Suprapubic skin (tissue), 4 donors: ENCODE data around the gene SLC12A5.
"Not testable (repeated sequence)": the region's sequence is repeated elsewhere in the genome, so short reads cannot be mapped to it uniquely, and the experiment has no call there.

Experiments
- POLR2A ChIP-seq, 2 donors: fragments of 450-650 bp; IDR thresholded peaks; one replicate each; pipeline ENCODE4 v1.6.1; 2017; ENCODE audit warnings: antibody characterized with exemption in 2 of 2, mild to moderate bottlenecking in 2 of 2, moderate library complexity in 2 of 2
- POLR2AphosphoS5 ChIP-seq, 3 donors: sonication (generic); formaldehyde crosslinking; IDR thresholded peaks; one replicate each; pipeline ENCODE4 v1.6.1; 2017; ENCODE audit warnings: antibody characterized with exemption in 3 of 3
- TF ChIP-seq, protein P1 (sequence below), 2 donors: fragments of 200-600 bp in 1 of 2; fragments of 450-650 bp in 1 of 2; sonication (generic) in 1 of 2; IDR thresholded peaks; one replicate each; pipeline ENCODE4 v1.5.1; 2016 to 2019; ENCODE audit warnings: antibody characterized with exemption in 2 of 2, mild to moderate bottlenecking in 1 of 2, moderate library complexity in 1 of 2

DNA sequence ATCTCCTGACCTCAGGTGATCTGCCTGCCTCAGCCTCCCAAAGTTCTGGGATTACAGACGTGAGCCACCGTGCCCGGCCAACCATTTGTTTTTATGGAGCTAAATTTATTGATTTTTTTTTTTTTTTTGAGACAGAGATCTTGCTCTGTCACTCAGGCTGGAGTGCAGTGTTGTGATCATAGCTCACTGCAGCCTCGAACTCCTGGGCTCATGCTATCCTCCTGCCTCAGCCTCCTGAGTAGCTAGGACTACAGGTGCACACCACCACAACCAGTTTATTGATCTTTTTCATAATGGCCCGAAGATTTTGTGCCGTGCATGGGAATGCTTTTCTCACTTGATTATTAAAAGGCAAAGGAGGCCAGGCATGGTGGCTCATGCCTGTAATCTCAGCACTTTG, 40.2 kb upstream of the SLC12A5 start:
- TF ChIP-seq, protein P1, sequence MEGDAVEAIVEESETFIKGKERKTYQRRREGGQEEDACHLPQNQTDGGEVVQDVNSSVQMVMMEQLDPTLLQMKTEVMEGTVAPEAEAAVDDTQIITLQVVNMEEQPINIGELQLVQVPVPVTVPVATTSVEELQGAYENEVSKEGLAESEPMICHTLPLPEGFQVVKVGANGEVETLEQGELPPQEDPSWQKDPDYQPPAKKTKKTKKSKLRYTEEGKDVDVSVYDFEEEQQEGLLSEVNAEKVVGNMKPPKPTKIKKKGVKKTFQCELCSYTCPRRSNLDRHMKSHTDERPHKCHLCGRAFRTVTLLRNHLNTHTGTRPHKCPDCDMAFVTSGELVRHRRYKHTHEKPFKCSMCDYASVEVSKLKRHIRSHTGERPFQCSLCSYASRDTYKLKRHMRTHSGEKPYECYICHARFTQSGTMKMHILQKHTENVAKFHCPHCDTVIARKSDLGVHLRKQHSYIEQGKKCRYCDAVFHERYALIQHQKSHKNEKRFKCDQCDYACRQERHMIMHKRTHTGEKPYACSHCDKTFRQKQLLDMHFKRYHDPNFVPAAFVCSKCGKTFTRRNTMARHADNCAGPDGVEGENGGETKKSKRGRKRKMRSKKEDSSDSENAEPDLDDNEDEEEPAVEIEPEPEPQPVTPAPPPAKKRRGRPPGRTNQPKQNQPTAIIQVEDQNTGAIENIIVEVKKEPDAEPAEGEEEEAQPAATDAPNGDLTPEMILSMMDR (IDR thresholded peaks at IDR 0.05), result not testable (repeated sequence)
- not testable (repeated sequence) for TF ChIP-seq POLR2AphosphoS5, POLR2A (IDR thresholded peaks at IDR 0.05)
